ENCODE data around the gene HRH2.

HRH2 gene

DNA sequence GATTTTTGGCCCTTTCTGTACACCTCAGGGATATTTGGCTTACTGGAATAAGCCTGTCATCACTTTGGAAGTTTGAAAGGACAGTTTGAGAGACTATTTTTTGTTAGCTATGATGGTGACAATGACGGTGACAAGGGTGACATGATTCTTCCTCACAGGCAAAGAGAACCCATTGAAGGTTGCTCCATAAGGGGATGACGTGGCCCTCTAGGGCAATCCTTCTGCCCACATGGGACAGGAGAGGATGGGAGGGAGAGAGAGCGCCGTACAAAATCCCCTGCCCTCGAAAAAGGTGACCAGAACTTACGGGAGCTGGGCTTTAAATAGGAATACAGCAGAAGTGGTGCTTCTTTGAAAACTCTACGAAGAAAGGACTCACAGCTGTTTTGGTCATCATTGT, 22.6 kb downstream of the HRH2 start:
- H3K27ac ChIP-seq (ENCODE audit: low read depth, low read length): no peak overlapping the region

DNA sequence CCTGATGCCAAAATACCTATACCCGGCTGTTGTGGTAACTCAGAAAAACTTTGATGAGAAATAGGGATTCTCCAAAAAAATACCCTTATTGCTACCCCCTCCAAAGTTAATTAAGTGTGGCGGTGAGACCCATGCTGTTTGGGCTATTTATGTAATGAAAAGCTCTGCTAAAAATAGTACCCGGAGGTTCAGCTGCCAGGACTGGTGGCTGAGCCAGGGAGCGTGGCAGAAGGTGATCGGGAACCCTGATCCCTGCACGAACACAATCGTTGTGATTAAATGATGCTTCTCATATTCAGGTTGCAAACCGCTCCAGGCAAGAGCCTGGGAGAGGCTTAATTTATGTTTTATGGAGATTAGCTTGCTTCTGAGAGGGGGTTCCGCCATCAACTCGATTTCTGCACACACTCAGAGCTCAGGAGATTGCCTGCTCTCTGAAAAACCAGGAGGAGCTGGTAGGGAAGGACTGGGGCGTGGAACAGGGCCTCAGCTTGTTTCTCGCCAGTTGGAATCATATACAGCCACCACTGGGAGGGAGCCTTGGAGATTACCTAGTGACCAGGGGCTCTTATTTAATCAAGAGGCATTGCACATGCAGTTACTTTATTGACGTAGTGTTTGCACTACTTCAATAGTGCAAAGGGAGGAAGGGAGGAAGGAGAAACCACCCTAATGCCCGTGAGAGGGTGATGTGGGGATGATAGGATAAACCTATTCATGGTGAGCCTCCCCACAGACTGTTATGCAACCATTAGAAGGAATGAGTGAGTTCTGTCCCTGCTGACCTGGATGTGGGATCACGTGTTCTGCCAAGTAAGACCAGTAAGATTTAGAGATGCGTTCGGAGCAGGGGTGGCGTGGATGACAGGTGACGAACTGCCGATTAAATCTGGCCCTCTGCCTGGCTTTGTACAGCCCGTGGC, 23.4 kb downstream of the HRH2 start:
- Histone ChIP-seq H3K9me2 (replicated peaks; ENCODE audit: control insufficient read depth, low read length) (no peaks in the 10 kb centered on the region), H3K4me3 (ENCODE audit: low read length) (no peak overlapping the region), H3K9me3 (ENCODE audit: control insufficient read depth, insufficient read depth, low read length) (no peaks in the 10 kb centered on the region), H3K79me2 (ENCODE audit: control insufficient read depth, low read length) (no peaks in the 10 kb centered on the region), H3K4me1 (ENCODE audit: control insufficient read depth, low read length) (no peaks in the 10 kb centered on the region), H3K27me3 (ENCODE audit: control insufficient read depth, low read length) (no peaks in the 10 kb centered on the region; the same call in 1 of the 2 replicates), H3K4me2 (ENCODE audit: low read length) (no peak overlapping the region), H3F3A (ENCODE audit: control insufficient read depth, insufficient read depth) (no peaks in the 10 kb centered on the region), H4K20me1 (ENCODE audit: control insufficient read depth, insufficient read depth, low read depth, low read length) (no peaks in the 10 kb centered on the region), H3K36me3 (ENCODE audit: control insufficient read depth, low read length) (no peaks in the 10 kb centered on the region), H3K27ac (ENCODE audit: low read depth, low read length) (no peak overlapping the region)
- TF ChIP-seq, protein P1, sequence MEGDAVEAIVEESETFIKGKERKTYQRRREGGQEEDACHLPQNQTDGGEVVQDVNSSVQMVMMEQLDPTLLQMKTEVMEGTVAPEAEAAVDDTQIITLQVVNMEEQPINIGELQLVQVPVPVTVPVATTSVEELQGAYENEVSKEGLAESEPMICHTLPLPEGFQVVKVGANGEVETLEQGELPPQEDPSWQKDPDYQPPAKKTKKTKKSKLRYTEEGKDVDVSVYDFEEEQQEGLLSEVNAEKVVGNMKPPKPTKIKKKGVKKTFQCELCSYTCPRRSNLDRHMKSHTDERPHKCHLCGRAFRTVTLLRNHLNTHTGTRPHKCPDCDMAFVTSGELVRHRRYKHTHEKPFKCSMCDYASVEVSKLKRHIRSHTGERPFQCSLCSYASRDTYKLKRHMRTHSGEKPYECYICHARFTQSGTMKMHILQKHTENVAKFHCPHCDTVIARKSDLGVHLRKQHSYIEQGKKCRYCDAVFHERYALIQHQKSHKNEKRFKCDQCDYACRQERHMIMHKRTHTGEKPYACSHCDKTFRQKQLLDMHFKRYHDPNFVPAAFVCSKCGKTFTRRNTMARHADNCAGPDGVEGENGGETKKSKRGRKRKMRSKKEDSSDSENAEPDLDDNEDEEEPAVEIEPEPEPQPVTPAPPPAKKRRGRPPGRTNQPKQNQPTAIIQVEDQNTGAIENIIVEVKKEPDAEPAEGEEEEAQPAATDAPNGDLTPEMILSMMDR (IDR thresholded peaks at IDR 0.05; ENCODE audit: low read depth, low read length, poor library complexity, severe bottlenecking): no peak

More for the DNA sequence above, 22.6 kb downstream of the HRH2 start:
- Histone ChIP-seq H3K9me2 (replicated peaks; ENCODE audit: control insufficient read depth, low read length) (no peaks in the 10 kb centered on the region), H3K4me3 (ENCODE audit: low read length) (no peak overlapping the region), H3K27me3 (ENCODE audit: control insufficient read depth, low read length) (no peaks in the 10 kb centered on the region; the same call in 1 of the 2 replicates), H3K4me1 (ENCODE audit: control insufficient read depth, low read length) (no peaks in the 10 kb centered on the region), H3K36me3 (ENCODE audit: control insufficient read depth, low read length) (no peaks in the 10 kb centered on the region), H3K9me3 (ENCODE audit: control insufficient read depth, insufficient read depth, low read length) (no peaks in the 10 kb centered on the region), H4K20me1 (ENCODE audit: control insufficient read depth, insufficient read depth, low read depth, low read length) (no peaks in the 10 kb centered on the region), H3K4me2 (ENCODE audit: low read length) (no peak overlapping the region), H3F3A (ENCODE audit: control insufficient read depth, insufficient read depth) (no peaks in the 10 kb centered on the region), H3K79me2 (ENCODE audit: control insufficient read depth, low read length) (no peaks in the 10 kb centered on the region)
- TF ChIP-seq, protein P1 (IDR thresholded peaks at IDR 0.05; ENCODE audit: low read depth, low read length, poor library complexity, severe bottlenecking): no peak

DNA sequence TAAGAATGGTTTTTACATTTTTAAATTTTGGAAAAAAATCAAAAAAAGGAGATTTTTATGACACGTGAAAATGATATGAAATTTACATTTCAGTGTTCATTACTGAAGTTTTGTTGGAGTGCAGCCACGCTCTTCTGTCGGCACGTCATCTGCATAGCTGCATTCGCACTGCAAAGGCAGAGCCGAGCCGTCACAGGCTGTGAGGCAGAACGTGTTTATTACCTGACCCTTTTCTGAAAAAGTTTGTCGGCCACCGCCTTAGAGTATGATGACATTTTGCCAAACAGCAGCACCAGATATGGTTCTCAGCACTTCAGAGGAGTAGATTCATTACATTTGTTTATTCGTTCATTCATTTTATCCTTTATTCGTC, 24.1 kb downstream of the HRH2 start:
- Histone ChIP-seq H3K27me3 (ENCODE audit: control insufficient read depth, low read length) (no peaks in the 10 kb centered on the region; the same call in 1 of the 2 replicates), H3K4me1 (ENCODE audit: control insufficient read depth, low read length) (no peaks in the 10 kb centered on the region), H3K4me3 (ENCODE audit: low read length) (no peak overlapping the region), H3K27ac (ENCODE audit: low read depth, low read length) (no peak overlapping the region), H3K9me3 (ENCODE audit: control insufficient read depth, insufficient read depth, low read length) (no peaks in the 10 kb centered on the region), H3K79me2 (ENCODE audit: control insufficient read depth, low read length) (no peaks in the 10 kb centered on the region), H3K36me3 (ENCODE audit: control insufficient read depth, low read length) (no peaks in the 10 kb centered on the region), H3F3A (ENCODE audit: control insufficient read depth, insufficient read depth) (no peaks in the 10 kb centered on the region), H3K9me2 (replicated peaks; ENCODE audit: control insufficient read depth, low read length) (no peaks in the 10 kb centered on the region), H4K20me1 (ENCODE audit: control insufficient read depth, insufficient read depth, low read depth, low read length) (no peaks in the 10 kb centered on the region), H3K4me2 (ENCODE audit: low read length) (no peak overlapping the region)
- TF ChIP-seq, protein P1 (IDR thresholded peaks at IDR 0.05; ENCODE audit: low read depth, low read length, poor library complexity, severe bottlenecking): no peak
- no peak for TF ChIP-seq EZH2phosphoT487 (IDR thresholded peaks at IDR 0.05; ENCODE audit: borderline replicate concordance, low read length)
